Measurements from ENCODE around the gene FGF22. TPM values are rescaled to one million over a fixed set of nuclear protein-coding genes. Genes with fewer than 3 reads are reported as not detected.
"Not testable (repeated sequence)": the region's sequence is repeated elsewhere in the genome, so short reads cannot be mapped to it uniquely, and the experiment has no call there.

The FGF22 gene
- total and polyA plus RNA-seq, 3 donors from 2014 or later: 1.8 to 3.1 (median 2.6) TPM

- H3K9me3 ChIP-seq: no peaks in the 10 kb centered on the region
- H3K27ac ChIP-seq: no peak overlapping the region
- H3K27me3 ChIP-seq: no peaks in the 10 kb centered on the region
- intact Hi-C loops (cut with DNase I; ENCODE audit: low total_unique reads): no loop called here
- H3K36me3 ChIP-seq (ENCODE audit: low read depth, missing control alignments): no peaks in the 10 kb centered on the region
- WGBS, 2 donors: 78 to 83% methylated on average over 28 to 43 of the region's 51 CpGs
- H3K4me1 ChIP-seq: no peaks in the 10 kb centered on the region
- no peak for DNase-seq
- no peak overlapping the region for H3K4me3 ChIP-seq
- TF ChIP-seq POLR2A (IDR thresholded peaks at IDR 0.05): no peak
- TF ChIP-seq CTCF (IDR thresholded peaks at IDR 0.05): no peak
Observed at GRCh38 chr19:620166-620862, 19.4 kb upstream of the FGF22 start.

- H3K27me3 ChIP-seq; H3K4me1 ChIP-seq; intact Hi-C loops (cut with DNase I; ENCODE audit: low total_unique reads); H3K9me3 ChIP-seq; H3K4me3 ChIP-seq; H3K27ac ChIP-seq; DNase-seq; H3K36me3 ChIP-seq (ENCODE audit: low read depth, missing control alignments): not testable (repeated sequence)
- WGBS, 2 donors: 60 to 97% methylated on average over 18 to 48 of the region's 48 CpGs
Observed at GRCh38 chr19:621191-621590, 18.5 kb upstream of the FGF22 start.

- 57 to 86% methylated on average over 6 to 23 of the region's 24 CpGs for WGBS, 2 donors
- Histone ChIP-seq H3K36me3 (ENCODE audit: low read depth, missing control alignments) (no peaks in the 10 kb centered on the region), H3K9me3 (no peaks in the 10 kb centered on the region), H3K4me3 (no peak overlapping the region), H3K27ac (no peak overlapping the region), H3K4me1 (no peaks in the 10 kb centered on the region), H3K27me3 (no peaks in the 10 kb centered on the region)
- TF ChIP-seq CTCF (IDR thresholded peaks at IDR 0.05): no peak
- TF ChIP-seq POLR2A (IDR thresholded peaks at IDR 0.05): no peak
- no peak for DNase-seq
- intact Hi-C loops (cut with DNase I; ENCODE audit: low total_unique reads): no loop called here
Observed at GRCh38 chr19:621819-622218, 17.9 kb upstream of the FGF22 start.

DNA sequence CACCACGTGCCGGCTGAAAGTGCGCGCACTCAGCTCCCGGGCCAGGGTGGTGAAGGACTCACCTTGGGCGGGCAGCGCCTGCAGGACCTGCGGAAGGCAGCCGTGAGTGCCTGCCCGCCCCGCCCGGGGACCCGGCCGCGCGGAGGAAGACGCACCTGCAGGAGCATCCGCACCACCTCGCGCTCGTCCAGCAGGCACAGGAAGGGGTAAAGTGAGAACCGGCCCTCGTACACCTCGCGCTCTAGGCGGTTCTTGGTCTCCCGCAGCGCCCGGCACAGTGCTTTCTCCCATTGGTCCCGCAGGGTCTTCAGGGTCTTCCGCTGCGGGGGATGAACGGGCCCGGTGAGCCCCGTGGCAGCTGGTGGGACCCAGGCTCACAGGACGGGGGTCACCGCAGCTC, 17.0 kb upstream of the FGF22 start:
- no peak overlapping the region for H3K4me3 ChIP-seq
- DNase-seq: no peak
- H3K27ac ChIP-seq: no peak overlapping the region
- no peaks in the 10 kb centered on the region for H3K9me3 ChIP-seq
- no peaks in the 10 kb centered on the region for H3K27me3 ChIP-seq
- WGBS, 2 donors: 84% methylated on average over 37 of the region's 37 CpGs; no CpG with 5 or more reads in 1 of the 2 donors
- no peaks in the 10 kb centered on the region for H3K36me3 ChIP-seq (ENCODE audit: low read depth, missing control alignments)
- no peaks in the 10 kb centered on the region for H3K4me1 ChIP-seq
- no peak for TF ChIP-seq CTCF (IDR thresholded peaks at IDR 0.05)
- intact Hi-C loops (cut with DNase I; ENCODE audit: low total_unique reads): no loop called here

DNA sequence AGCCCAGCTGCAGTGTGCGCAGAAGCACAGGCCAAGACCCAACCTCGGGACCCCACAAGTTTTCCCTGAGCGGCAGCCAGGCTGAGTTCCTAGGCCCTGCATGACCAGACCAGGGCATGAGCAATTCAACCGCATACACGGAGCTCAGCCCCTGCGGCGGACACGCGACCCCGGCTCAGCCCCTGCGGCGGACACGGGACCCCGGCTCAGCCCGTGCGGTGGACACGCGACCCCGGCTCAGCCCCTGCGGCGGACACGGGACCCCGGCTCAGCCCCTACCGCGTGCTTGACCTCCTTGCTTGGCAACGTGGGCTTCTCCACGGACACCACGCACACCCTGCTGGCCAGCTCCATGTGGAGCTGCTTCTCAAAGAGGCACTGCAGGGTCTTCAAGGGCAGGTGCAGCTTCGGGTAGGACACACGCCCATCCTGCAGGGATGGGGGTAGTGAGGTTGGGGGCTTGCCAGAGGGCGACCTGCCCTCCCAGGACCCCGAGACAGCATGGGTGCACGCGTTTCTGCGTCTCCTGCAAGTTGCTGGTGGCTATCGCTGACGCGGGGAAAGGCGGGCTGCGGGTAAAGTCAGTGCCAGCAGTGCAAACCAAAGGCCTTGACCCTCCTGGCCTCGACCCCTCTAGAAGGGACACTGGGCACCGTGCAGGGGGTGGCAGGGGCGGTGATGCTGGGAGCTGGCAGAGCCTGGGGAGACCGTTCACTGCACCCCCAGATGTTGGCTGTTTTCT, 16.3 kb upstream of the FGF22 start:
- H3K36me3 ChIP-seq (ENCODE audit: low read depth, missing control alignments): no peaks in the 10 kb centered on the region
- TF ChIP-seq POLR2A (IDR thresholded peaks at IDR 0.05) (no peak), CTCF (IDR thresholded peaks at IDR 0.05) (no peak)
- H3K4me1 ChIP-seq: no peaks in the 10 kb centered on the region
- H3K27me3 ChIP-seq: no peaks in the 10 kb centered on the region
- intact Hi-C loops (cut with DNase I; ENCODE audit: low total_unique reads): no loop called here
- DNase-seq: no peak
- 62 to 71% methylated on average over 12 to 44 of the region's 44 CpGs for WGBS, 2 donors
- no peak overlapping the region for H3K4me3 ChIP-seq
- no peak overlapping the region for H3K27ac ChIP-seq
- no peaks in the 10 kb centered on the region for H3K9me3 ChIP-seq
